ENCODE results near the gene JAK3.

Gene JAK3

GRCh38 chr19:17865364-17866311 lies 17.9 kb upstream of the JAK3 start:
- DNase-seq (ENCODE audit: low read depth, low spot score) = no peak

- no peak for DNase-seq (ENCODE audit: low read depth, low spot score)
Measured at GRCh38 chr19:17863520-17864182, 15.9 kb upstream of the JAK3 start.

GRCh38 chr19:17862711-17863519 lies 15.1 kb upstream of the JAK3 start:
- no peak for DNase-seq (ENCODE audit: low read depth, low spot score)

GRCh38 chr19:17861542-17862402 lies 14.0 kb upstream of the JAK3 start:
- no peak for DNase-seq (ENCODE audit: low read depth, low spot score)

- DNase-seq (ENCODE audit: low read depth, low spot score) = no peak
Measured at GRCh38 chr19:17860993-17861360, 13.2 kb upstream of the JAK3 start.

GRCh38 chr19:17860331-17860992 lies 12.7 kb upstream of the JAK3 start:
- DNase-seq (ENCODE audit: low read depth, low spot score) = peak; percentile 28

GRCh38 chr19:17859533-17860330 lies 11.9 kb upstream of the JAK3 start, which contains the start of gene RPL18A:
RPL18A (plus strand) TSS chr19:17859910; CDS start chr19:17859957, 47 bp downstream.
- peak; percentile 100 for DNase-seq (ENCODE audit: low read depth, low spot score)

- DNase-seq (ENCODE audit: low read depth, low spot score) = peak; percentile 89
Measured at GRCh38 chr19:17855280-17856152, 7.7 kb upstream of the JAK3 start.

- DNase-seq (ENCODE audit: low read depth, low spot score) = no peak
Measured at GRCh38 chr19:17854061-17854460, 6.3 kb upstream of the JAK3 start.

GRCh38 chr19:17848595-17849292 lies 962 bp upstream of the JAK3 start:
- DNase-seq (ENCODE audit: low read depth, low spot score) = no peak

- no peak for DNase-seq (ENCODE audit: low read depth, low spot score)
Measured at GRCh38 chr19:17846146-17846545, 1.6 kb downstream of the JAK3 start.

- no peak for DNase-seq (ENCODE audit: low read depth, low spot score)
Measured at GRCh38 chr19:17843908-17844490, 3.8 kb downstream of the JAK3 start.

- DNase-seq (ENCODE audit: low read depth, low spot score) = no peak
Measured at GRCh38 chr19:17843292-17843827, 4.4 kb downstream of the JAK3 start.

GRCh38 chr19:17842663-17843291 lies 5.0 kb downstream of the JAK3 start:
- DNase-seq (ENCODE audit: low read depth, low spot score) = no peak

- DNase-seq (ENCODE audit: low read depth, low spot score) = peak; percentile 88
Measured at GRCh38 chr19:17841810-17842662, 5.7 kb downstream of the JAK3 start.

GRCh38 chr19:17841371-17841809 lies 6.4 kb downstream of the JAK3 start:
- DNase-seq (ENCODE audit: low read depth, low spot score) = no peak

Data from astrocyte of the hippocampus (primary cell).